Spleen (tissue), 7 donors: ENCODE results near the gene ADAMTS17.

Source experiments
- CTCF ChIP-seq, 11 experiments: fragments of 200-600 bp in 7 of 11; fragments of 450-650 bp in 4 of 11; sonication (generic) in 4 of 11; IDR thresholded peaks in 8 of 11; conservative IDR thresholded peaks in 3 of 11; 1 replicate in 7 of 11; 2 replicates in 4 of 11; pipeline versions ENCODE4 v1.4.0 to v1.8.0; 2016 to 2021; ENCODE audit warnings: antibody characterized with exemption in 11 of 11, inconsistent platforms in 4 of 11, mild to moderate bottlenecking in 1 of 11
- POLR2AphosphoS5 ChIP-seq, 3 donors: sonication (generic); formaldehyde crosslinking; IDR thresholded peaks; one replicate each; pipeline ENCODE4 v1.5.1; 2017; ENCODE audit warnings: antibody characterized with exemption in 3 of 3
- donor health status: DM: no; HTN: no; CAD: no; lungs with moderate emphysema.
- donor health status: DM: no; HTN: no; CAD: no.
- donor health status: DM: no; HTN: no; CAD: no.

- TF ChIP-seq POLR2AphosphoS5 (IDR thresholded peaks at IDR 0.05) = no peak
- no peak for TF ChIP-seq CTCF (IDR thresholded peaks at IDR 0.05 in 8 of 11, conservative IDR thresholded peaks at IDR 0.05 in 3 of 11)
These were observed 125.6 kb downstream of the ADAMTS17 start for GRCh38 chr15:100216182-100216581.
